ENCODE results near the gene HLF.

The HLF gene

DNA sequence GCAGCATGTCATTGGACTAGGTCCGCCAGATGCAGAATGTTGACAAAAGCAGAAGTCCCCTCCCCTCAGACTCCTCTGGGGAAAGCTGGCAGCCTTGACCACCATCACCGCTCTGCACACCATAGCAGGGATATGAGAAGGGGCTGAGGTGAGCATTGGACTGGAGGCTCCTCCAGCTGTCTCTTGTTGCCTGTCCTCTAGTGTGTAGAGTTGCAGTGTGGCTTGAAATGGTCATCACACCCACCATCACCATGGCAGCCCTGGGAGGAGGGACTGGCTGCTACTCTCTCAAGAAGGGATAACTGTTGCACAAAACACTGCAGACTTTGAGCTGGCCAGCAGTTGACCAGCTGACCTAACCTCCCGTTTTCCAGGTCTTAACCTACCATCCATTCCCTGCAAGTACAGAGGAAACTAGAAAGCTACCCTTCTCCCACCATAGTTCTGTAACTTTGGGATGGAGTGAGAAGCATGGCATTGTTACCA lies 38.3 kb downstream of the HLF start:
- H3K4ac ChIP-seq (ENCODE audit: low read depth in 1 of 2, low read length in 2 of 2), result no peak overlapping the region
- H2BK120ac ChIP-seq (ENCODE audit: low read depth, low read length), result no peak overlapping the region
- H3K4me1 ChIP-seq (ENCODE audit: control insufficient read depth, insufficient read depth, low read depth, low read length), result no peaks in the 10 kb centered on the region
- H4K8ac ChIP-seq (ENCODE audit: low read length), result no peak overlapping the region
- peaks cover 0 to 13% of the 10 kb centered on the region in 2 experiments for H3K27me3 ChIP-seq (ENCODE audit: control insufficient read depth in 1 of 2, insufficient read depth in 1 of 2, low read length in 2 of 2)
- no peak overlapping the region for H3K9ac ChIP-seq (ENCODE audit: low read length)
- no peaks in the 10 kb centered on the region for H3K79me1 ChIP-seq (replicated peaks; ENCODE audit: low read length, poor library complexity, severe bottlenecking)
- H3K27ac ChIP-seq (ENCODE audit: low read length, poor library complexity, severe bottlenecking), result no peak overlapping the region
- H4K91ac ChIP-seq (ENCODE audit: low read length), result no peak overlapping the region
- H2AFZ ChIP-seq (ENCODE audit: low read depth, low read length), result no peak overlapping the region
- DNase-seq, result no peak
- H3K18ac ChIP-seq (ENCODE audit: low read depth in 1 of 2, low read length in 2 of 2), result no peak overlapping the region
- no peak overlapping the region for H2BK15ac ChIP-seq (ENCODE audit: low read depth, poor library complexity, severe bottlenecking)
- H2AK5ac ChIP-seq (ENCODE audit: low read length, severe bottlenecking), result no peak overlapping the region
- H3K4me2 ChIP-seq (ENCODE audit: low read length, poor library complexity, severe bottlenecking), result no peak overlapping the region
- WGBS, result 100% methylated on average over 1 of the region's 3 CpGs
- no peaks in the 10 kb centered on the region for H3K9me3 ChIP-seq (ENCODE audit: control insufficient read depth, low read length)
- peak overlapping the region in 1 of 2 experiments; percentile 19 for H3K23ac ChIP-seq (ENCODE audit: low read length in 2 of 2)
- H3K4me3 ChIP-seq (ENCODE audit: insufficient read depth in 1 of 2, low read depth in 1 of 2, low read length in 2 of 2), result no peak overlapping the region
- H2BK12ac ChIP-seq (ENCODE audit: low read length in 2 of 2), result no peak overlapping the region
- no peaks in the 10 kb centered on the region for H3K36me3 ChIP-seq (ENCODE audit: control insufficient read depth in 1 of 2, insufficient read depth in 2 of 2, low read depth in 1 of 2, low read length in 2 of 2)
- H3K14ac ChIP-seq (ENCODE audit: low read length in 2 of 2), result no peak overlapping the region
- no peak overlapping the region for H2BK5ac ChIP-seq (ENCODE audit: low read depth, low read length, poor library complexity, severe bottlenecking)

DNA sequence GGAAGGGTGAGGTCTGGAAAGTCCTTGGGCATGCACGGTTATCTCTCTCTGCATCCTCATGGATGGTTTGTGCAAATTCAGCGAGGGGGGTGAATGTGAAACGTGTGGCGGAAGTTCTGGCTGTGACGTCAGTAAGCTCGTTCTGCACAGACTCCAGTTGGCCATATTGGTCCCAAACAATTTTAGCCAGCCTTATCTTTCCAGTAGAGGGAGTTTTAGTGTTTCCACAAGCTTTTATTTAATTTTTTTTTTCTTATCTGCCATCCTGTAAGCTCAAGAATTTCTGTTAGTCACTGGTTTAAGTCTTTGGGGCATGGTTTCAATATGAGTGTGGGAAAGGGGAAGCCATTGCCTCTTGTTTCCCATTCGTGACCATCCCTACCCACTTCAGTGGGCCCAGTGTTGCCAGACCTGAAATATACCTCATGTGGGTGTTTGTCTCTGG lies 39.0 kb downstream of the HLF start:
- no peak overlapping the region for H3K23ac ChIP-seq (ENCODE audit: low read length in 2 of 2)
- no peak overlapping the region for H2AK5ac ChIP-seq (ENCODE audit: low read length, severe bottlenecking)
- no peak overlapping the region for H3K4ac ChIP-seq (ENCODE audit: low read depth in 1 of 2, low read length in 2 of 2)
- H3K79me1 ChIP-seq (replicated peaks; ENCODE audit: low read length, poor library complexity, severe bottlenecking), result no peaks in the 10 kb centered on the region
- H3K18ac ChIP-seq (ENCODE audit: low read depth in 1 of 2, low read length in 2 of 2), result no peak overlapping the region
- no peaks in the 10 kb centered on the region for H3K9me3 ChIP-seq (ENCODE audit: control insufficient read depth, low read length)
- no peak overlapping the region for H3K27ac ChIP-seq (ENCODE audit: low read length, poor library complexity, severe bottlenecking)
- no peak overlapping the region for H3K9ac ChIP-seq (ENCODE audit: low read length)
- no peak overlapping the region for H2BK5ac ChIP-seq (ENCODE audit: low read depth, low read length, poor library complexity, severe bottlenecking)
- no peaks in the 10 kb centered on the region for H3K4me1 ChIP-seq (ENCODE audit: control insufficient read depth, insufficient read depth, low read depth, low read length)
- no peaks in the 10 kb centered on the region for H3K36me3 ChIP-seq (ENCODE audit: control insufficient read depth in 1 of 2, insufficient read depth in 2 of 2, low read depth in 1 of 2, low read length in 2 of 2)
- H2AFZ ChIP-seq (ENCODE audit: low read depth, low read length), result no peak overlapping the region
- 88% methylated on average over 5 of the region's 7 CpGs for WGBS
- H2BK120ac ChIP-seq (ENCODE audit: low read depth, low read length), result no peak overlapping the region
- DNase-seq, result no peak
- no peak overlapping the region for H4K91ac ChIP-seq (ENCODE audit: low read length)
- no peak overlapping the region for H2BK15ac ChIP-seq (ENCODE audit: low read depth, poor library complexity, severe bottlenecking)
- no peak overlapping the region for H3K4me2 ChIP-seq (ENCODE audit: low read length, poor library complexity, severe bottlenecking)
- no peak overlapping the region for H3K4me3 ChIP-seq (ENCODE audit: insufficient read depth in 1 of 2, low read depth in 1 of 2, low read length in 2 of 2)
- H2BK12ac ChIP-seq (ENCODE audit: low read length in 2 of 2), result no peak overlapping the region
- no peak overlapping the region for H3K14ac ChIP-seq (ENCODE audit: low read length in 2 of 2)
- no peak overlapping the region for H4K8ac ChIP-seq (ENCODE audit: low read length)
- H3K27me3 ChIP-seq (ENCODE audit: control insufficient read depth in 1 of 2, insufficient read depth in 1 of 2, low read length in 2 of 2), result peaks cover 0 to 12% of the 10 kb centered on the region in 2 experiments

DNA sequence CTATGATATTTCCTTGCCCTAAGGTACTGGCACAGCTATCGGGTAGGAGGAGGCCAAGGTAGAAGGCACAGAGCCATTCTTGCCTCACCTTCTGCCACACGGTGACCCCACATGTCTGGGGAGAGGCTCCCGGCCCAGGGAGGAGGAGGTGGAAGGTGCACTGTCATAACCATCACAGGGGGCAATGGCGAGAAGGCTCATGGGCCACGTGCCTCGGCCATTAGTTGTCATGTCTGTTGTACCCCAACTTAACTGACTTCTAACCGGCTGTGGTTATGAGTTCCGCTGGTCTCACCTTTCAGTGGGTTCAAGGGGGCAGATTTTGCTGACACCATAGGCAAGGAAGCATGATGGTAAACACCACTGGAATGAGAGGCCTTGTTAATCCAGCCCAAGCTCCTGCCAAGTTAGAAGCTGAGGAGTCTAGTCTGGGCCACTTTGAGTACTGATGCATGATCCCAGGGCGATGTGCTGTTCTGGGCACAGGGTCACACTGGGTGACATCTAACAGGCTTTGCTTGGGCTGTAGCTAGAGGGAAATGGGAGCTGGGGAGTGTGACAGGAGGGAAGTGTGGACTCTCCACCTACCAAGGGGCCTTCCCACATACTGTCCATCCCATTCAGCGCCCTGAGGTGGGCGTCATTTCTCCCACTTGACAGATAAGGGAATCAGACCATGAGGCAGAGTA lies 39.6 kb downstream of the HLF start:
- Histone ChIP-seq H3K27me3 (ENCODE audit: control insufficient read depth in 1 of 2, insufficient read depth in 1 of 2, low read length in 2 of 2) (peaks cover 0 to 12% of the 10 kb centered on the region in 2 experiments), H3K4me3 (ENCODE audit: insufficient read depth in 1 of 2, low read depth in 1 of 2, low read length in 2 of 2) (no peak overlapping the region), H3K18ac (ENCODE audit: low read depth in 1 of 2, low read length in 2 of 2) (no peak overlapping the region), H3K4me2 (ENCODE audit: low read length, poor library complexity, severe bottlenecking) (no peak overlapping the region), H3K27ac (ENCODE audit: low read length, poor library complexity, severe bottlenecking) (no peak overlapping the region), H4K8ac (ENCODE audit: low read length) (no peak overlapping the region), H3K4me1 (ENCODE audit: control insufficient read depth, insufficient read depth, low read depth, low read length) (no peaks in the 10 kb centered on the region), H3K23ac (ENCODE audit: low read length in 2 of 2) (no peak overlapping the region), H2BK12ac (ENCODE audit: low read length in 2 of 2) (no peak overlapping the region), H2BK15ac (ENCODE audit: low read depth, poor library complexity, severe bottlenecking) (no peak overlapping the region), H2AFZ (ENCODE audit: low read depth, low read length) (no peak overlapping the region), H3K4ac (ENCODE audit: low read depth in 1 of 2, low read length in 2 of 2) (no peak overlapping the region), H3K14ac (ENCODE audit: low read length in 2 of 2) (no peak overlapping the region), H4K91ac (ENCODE audit: low read length) (no peak overlapping the region), H2AK5ac (ENCODE audit: low read length, severe bottlenecking) (no peak overlapping the region), H3K9me3 (ENCODE audit: control insufficient read depth, low read length) (no peaks in the 10 kb centered on the region), H2BK120ac (ENCODE audit: low read depth, low read length) (no peak overlapping the region), H2BK5ac (ENCODE audit: low read depth, low read length, poor library complexity, severe bottlenecking) (no peak overlapping the region), H3K9ac (ENCODE audit: low read length) (no peak overlapping the region), H3K36me3 (ENCODE audit: control insufficient read depth in 1 of 2, insufficient read depth in 2 of 2, low read depth in 1 of 2, low read length in 2 of 2) (no peaks in the 10 kb centered on the region), H3K79me1 (replicated peaks; ENCODE audit: low read length, poor library complexity, severe bottlenecking) (no peaks in the 10 kb centered on the region)
- no peak for DNase-seq
- WGBS, result 92% methylated on average over 10 of the region's 11 CpGs

DNA sequence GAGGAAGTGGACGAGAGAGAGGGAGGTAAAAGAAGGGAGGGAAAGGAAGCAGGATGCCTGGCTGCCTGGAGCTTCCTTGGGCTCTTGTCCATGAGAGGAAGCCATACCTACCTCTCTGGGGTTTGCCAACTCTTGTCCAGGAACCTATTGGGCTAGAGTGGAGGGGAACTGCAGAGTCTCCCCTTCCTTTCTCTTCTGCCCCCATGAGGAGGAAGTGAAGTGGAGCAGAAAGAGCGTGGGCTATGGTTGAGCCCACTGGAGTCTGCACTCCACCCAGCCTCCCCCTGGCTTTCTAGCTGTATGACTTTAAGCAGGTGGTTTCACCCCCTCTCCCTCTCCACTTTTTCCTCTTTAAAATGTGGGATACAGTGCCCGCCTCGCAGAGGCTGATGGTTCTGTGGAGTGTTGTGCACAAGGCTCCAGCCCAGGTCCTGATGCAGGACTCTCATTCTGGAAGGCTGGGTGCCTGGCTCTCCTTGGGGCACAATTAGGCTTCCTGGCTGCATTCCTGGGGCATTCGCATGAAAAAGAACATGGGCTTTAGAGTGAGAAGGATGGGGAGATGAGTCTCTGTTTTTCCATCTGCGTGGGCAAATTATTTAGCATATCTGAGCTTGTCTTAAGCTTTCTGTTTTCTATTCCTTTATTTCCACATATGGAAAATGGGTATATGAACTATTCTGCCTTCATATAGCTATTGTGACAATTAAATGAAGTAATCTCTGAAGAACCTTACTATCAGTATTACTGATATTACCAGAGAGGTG lies 40.7 kb downstream of the HLF start:
- H2BK5ac ChIP-seq (ENCODE audit: low read depth, low read length, poor library complexity, severe bottlenecking), result no peak overlapping the region
- no peaks in the 10 kb centered on the region for H3K79me1 ChIP-seq (replicated peaks; ENCODE audit: low read length, poor library complexity, severe bottlenecking)
- H2BK120ac ChIP-seq (ENCODE audit: low read depth, low read length), result no peak overlapping the region
- no peak overlapping the region for H2AK5ac ChIP-seq (ENCODE audit: low read length, severe bottlenecking)
- no peak overlapping the region for H2BK12ac ChIP-seq (ENCODE audit: low read length in 2 of 2)
- no peak overlapping the region for H3K14ac ChIP-seq (ENCODE audit: low read length in 2 of 2)
- peaks cover 0 to 13% of the 10 kb centered on the region in 2 experiments for H3K27me3 ChIP-seq (ENCODE audit: control insufficient read depth in 1 of 2, insufficient read depth in 1 of 2, low read length in 2 of 2)
- no peak overlapping the region for H4K91ac ChIP-seq (ENCODE audit: low read length)
- H3K36me3 ChIP-seq (ENCODE audit: control insufficient read depth in 1 of 2, insufficient read depth in 2 of 2, low read depth in 1 of 2, low read length in 2 of 2), result no peaks in the 10 kb centered on the region
- H3K4me1 ChIP-seq (ENCODE audit: control insufficient read depth, insufficient read depth, low read depth, low read length), result no peaks in the 10 kb centered on the region
- no peak for DNase-seq
- no peak overlapping the region for H3K23ac ChIP-seq (ENCODE audit: low read length in 2 of 2)
- H3K18ac ChIP-seq (ENCODE audit: low read depth in 1 of 2, low read length in 2 of 2), result no peak overlapping the region
- no peak overlapping the region for H2AFZ ChIP-seq (ENCODE audit: low read depth, low read length)
- no peak overlapping the region for H3K4me3 ChIP-seq (ENCODE audit: insufficient read depth in 1 of 2, low read depth in 1 of 2, low read length in 2 of 2)
- H3K4ac ChIP-seq (ENCODE audit: low read depth in 1 of 2, low read length in 2 of 2), result no peak overlapping the region
- WGBS, result 79% methylated on average over 5 of the region's 6 CpGs
- no peak overlapping the region for H2BK15ac ChIP-seq (ENCODE audit: low read depth, poor library complexity, severe bottlenecking)
- no peak overlapping the region for H3K27ac ChIP-seq (ENCODE audit: low read length, poor library complexity, severe bottlenecking)
- no peak overlapping the region for H3K9ac ChIP-seq (ENCODE audit: low read length)
- no peak overlapping the region for H3K4me2 ChIP-seq (ENCODE audit: low read length, poor library complexity, severe bottlenecking)
- H4K8ac ChIP-seq (ENCODE audit: low read length), result no peak overlapping the region
- H3K9me3 ChIP-seq (ENCODE audit: control insufficient read depth, low read length), result no peaks in the 10 kb centered on the region

Data from mesenchymal stem cell (in vitro differentiated cells and primary cell).